Putamen (tissue), 1 donor: ENCODE measurements around the gene TRAF4.
"Not testable (repeated sequence)": the region's sequence is repeated elsewhere in the genome, so short reads cannot be mapped to it uniquely, and the experiment has no call there.

Experiments
- DNase-seq: peaks from one replicate; pipeline ENCODE4 v3.0.0-alpha.2; 2016; ENCODE audit warnings: low spot score

The TRAF4 gene

GRCh38 chr17:28783161-28783560 is 39.4 kb downstream of the TRAF4 start:
- no peak for DNase-seq

DNA sequence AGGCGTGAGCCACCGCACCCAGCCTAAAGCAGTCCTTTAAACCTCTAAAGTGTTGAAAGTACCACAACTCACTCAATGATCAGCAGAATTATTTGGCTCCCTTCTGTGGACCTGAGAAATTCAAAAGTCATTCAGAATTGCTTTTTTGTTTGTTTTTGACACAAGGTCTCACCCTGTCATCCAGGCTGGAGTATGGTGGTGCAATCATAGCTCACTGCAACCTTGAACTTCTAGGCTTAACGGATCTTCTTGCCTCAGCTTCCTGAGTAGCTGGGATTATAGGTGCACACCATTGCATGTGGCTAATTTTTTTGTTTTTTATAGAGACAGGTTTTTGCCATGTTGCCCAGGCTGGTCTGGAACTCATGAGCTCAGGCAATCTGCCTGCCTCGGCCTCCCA is 44.3 kb downstream of the TRAF4 start:
- no peak for DNase-seq

- DNase-seq, result no peak
Observed at GRCh38 chr17:28792877-28793661, 49.3 kb downstream of the TRAF4 start.

DNA sequence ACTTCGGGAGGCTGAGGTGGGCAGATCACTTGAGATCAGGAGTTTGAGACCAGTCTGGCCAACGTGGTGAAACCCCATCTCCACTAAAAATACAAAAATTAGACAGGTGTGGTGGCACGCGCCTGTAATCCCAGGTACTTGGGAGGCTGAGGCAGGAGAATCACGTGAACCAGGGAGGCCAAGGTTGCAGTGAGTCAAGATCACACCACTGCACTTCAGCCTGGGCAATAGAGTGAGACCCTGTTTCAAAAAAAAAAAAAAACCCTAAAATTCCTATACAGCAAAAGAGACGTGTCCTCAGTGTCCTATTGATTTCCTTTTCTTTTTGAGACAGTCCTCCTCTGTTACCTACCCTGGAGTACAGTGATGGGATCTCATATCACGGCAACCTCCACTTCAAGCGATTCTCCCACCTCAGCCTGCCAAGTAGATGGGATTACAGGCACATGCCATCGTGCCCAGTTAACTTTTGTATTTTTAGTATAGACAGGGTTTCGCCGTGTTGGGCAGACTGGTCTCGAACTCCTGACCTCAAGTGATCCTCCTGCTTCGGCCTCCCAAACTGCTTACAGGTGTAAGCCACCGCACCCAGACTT is 51.1 kb downstream of the TRAF4 start:
- not testable (repeated sequence) for DNase-seq

DNA sequence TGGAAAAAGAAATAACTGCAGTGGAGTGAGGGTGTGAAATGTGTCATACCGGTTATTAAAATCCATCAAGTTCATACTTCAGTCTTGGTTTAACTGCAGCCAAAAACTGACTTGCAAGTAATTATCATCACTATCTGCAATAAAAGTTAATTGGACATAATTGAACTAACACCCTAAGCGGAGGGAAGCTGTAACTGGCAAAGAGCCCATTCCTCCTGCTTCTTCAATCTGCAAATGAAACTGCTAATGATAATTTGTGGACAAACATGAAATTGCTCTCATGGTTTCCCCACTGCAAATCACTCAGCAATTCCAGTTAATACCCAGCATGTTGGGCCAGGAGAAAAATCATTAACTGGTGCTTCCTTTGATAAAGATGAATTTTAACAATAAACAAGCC is 52.3 kb downstream of the TRAF4 start:
- no peak for DNase-seq
